HG02840 (cell line): ENCODE measurements around the gene LTF.
"Not testable (repeated sequence)": the region's sequence is repeated elsewhere in the genome, so short reads cannot be mapped to it uniquely, and the experiment has no call there.

Source experiments
- ATAC-seq: cut with Tn5 transposase; IDR thresholded peaks from one replicate; pipeline ENCODE4 v1.9.1; 2021; ENCODE audit warnings: mild to moderate bottlenecking, moderate library complexity, moderate number of reproducible peaks; ENCODE audit not compliant: unreplicated experiment, low FRiP score

LTF gene

DNA sequence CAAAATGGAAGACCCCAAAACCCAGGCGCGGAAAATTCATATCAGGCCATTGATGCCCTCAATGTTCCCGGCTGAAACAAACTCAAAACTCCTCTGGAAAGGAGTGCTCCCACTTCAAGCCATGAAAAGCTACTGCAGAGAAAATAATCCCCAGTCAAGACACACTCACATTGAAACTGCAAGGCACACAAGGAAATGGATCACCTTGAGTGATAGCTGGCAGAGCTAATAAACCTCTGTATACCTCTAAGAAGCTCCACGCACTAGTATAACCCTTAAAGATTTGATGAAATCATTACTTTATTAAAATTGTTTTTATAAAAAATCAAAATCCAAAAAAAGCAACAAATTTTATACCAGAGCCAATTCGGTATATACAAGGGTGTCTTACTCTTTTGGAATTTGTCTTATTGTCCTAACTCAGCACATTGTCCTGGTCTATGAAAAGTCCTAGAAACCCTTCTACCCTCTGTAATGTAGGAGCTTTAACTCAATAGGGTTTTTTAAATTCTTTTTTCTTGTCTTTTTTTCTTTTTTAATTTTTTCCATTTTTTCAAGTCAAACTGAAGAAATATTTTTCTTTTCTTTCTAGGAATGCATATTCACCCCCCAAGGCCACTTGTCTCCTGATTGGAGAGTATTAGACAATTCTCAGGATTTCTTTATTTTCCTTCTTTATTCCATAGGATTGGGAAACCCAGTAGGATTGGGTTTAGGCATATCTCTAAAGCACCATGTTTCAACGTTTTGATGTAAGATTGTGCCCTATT lies 66.3 kb downstream of the LTF start:
- no peak for ATAC-seq

DNA sequence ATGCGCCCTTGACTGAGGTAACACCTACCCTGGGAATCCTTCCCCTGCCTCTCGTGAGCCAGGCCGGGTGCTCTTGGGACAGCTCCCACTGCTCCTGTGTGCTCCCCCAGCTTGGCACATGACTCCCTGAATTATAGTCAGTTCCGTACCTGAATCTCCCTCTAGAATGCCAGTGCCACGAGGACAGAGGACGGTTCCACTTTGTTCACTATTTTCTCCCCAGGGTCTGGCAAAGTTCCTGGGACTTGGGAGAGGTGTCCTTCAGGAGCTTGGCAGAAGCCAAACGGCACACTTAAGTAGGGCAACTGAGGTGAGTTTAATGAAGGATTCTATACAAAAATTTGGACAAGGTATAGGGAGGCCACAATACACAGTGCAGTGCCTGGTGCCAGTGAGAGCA lies 67.6 kb downstream of the LTF start:
- ATAC-seq, result no peak

DNA sequence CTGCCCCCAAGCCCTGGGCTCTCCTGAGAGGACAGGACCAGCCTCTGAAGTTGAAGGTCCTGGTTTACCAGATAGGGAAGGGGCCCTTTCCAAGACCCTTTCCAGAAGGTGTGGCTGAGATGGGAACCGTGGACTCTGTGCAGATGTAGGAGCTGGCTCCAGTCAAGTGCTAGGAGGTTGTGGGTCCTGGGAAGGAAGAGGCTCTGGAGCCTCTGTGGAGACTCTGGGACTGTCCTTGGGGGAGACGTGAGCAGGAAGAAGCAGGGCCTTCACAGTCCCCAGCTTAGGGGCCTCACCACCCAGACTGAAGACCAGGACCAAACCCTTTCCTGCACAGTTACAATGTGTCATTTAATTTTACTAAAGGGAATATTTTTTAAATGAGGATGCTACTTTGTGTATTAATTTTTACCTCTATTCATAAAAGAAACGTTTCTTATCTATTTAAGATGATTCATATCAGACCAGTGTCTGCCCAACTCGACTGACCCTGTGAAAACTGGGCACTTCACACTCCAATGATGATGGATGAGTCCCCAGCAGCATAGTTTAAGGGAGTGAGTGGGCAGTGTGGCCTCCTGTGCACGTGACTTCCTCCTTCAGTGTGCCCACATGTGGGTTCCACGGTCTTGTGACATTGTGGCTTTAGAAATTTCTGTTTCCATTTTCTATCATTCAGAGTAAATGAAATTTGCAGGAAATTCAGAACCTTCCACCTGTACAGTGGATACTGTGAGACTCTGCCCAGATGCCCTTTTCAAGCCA lies 68.8 kb downstream of the LTF start:
- no peak for ATAC-seq

DNA sequence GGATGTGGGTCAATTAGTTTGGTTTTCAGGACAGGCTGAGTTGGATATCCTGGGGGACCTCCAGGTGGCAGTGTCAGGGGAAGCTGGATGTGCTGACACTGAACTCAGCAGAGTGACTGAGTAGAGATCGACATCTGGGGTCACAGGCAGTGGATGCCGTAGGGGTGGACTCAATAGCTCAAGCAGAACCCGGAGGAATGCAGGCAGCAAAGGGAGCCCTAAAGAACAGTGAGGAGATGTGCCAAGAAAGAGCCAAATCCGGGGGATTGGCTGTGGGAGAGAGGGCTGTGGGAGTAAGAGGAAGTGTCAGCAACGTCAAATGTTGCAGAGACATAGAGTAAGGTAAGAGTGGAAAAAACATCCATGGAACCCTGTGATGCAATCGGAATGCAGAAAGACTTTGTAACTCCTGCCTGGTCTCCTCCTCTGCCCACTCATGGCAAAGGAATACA lies 69.5 kb downstream of the LTF start:
- no peak for ATAC-seq

DNA sequence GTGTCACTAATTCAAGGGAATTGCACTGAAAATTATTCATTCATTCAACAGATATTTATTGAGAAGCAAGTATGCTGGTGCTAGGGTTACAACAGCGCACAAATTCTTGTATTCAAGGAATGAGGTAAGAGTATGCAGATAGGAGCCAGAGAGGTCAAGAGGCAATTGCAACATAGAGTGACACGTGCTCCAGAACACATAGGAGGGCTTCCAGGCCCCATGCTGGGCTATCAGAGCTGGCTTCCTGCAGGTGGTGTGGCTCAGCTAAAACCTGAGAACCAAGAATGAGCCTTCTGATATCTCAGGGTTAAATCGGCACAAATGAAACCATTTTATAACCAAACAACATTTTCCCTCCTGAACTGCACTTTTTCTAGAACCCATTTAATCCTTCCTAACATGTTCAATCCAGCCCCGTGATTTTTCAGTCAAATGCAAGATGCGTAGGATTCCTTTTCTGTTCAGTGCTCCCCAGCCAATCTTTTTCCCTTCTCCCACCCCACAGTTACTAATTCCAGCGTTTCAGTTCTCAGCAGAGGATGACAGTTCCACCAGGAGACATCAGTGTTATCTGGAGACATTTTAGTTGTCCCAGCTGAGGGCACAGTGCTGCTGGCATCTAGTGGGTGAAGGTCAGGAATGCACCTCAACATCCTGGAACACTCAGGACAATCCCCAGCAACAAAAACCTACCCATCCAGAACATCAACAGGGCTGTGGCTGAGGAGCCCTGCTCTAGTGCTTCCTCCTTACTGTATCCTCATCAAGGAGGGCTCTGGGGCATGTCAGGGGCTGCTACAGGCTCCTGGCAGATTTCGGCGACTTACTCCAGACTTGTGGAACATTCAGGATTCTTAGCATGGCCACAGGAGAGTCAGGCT lies 70.9 kb downstream of the LTF start:
- no peak for ATAC-seq

DNA sequence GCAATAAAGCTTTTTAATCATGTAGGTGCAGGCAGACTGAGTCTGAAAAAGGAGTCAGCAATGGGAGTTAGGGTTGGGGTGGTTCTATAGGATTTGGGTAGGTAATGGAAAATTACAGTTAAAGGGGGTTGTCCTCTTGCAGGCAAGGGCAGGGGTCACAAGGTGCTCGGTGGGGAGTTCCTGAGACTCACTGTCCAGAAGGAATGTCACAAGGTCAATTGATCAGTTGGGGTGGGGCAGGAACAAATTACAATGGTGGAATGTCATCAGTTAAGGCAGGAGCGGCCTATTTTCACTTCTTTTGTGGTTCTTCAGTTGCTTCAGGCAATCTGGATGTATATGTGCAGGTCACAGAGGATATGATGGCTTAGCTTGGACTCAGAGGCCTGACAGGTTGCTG lies 71.7 kb downstream of the LTF start:
- ATAC-seq, result no peak

DNA sequence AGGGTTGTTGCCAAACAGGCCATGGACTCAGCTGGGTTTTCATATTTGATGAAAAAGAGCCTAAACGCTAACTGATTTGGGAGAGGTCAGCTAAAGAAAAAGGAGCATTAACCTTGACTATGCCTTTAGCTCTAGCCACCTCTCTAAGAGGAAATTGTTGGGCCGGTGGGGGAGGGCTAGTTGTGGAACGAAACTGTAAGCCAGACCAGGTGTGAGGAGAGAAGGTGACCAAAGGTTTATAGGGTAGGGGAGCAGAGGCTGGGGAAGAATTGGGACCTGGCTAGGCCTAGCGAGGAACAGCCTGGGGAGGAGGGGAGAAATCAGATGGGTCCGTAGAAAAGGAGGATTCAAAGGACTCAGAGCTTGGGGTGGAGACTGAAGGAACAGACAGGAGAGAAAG lies 73.2 kb downstream of the LTF start:
- not testable (repeated sequence) for ATAC-seq

DNA sequence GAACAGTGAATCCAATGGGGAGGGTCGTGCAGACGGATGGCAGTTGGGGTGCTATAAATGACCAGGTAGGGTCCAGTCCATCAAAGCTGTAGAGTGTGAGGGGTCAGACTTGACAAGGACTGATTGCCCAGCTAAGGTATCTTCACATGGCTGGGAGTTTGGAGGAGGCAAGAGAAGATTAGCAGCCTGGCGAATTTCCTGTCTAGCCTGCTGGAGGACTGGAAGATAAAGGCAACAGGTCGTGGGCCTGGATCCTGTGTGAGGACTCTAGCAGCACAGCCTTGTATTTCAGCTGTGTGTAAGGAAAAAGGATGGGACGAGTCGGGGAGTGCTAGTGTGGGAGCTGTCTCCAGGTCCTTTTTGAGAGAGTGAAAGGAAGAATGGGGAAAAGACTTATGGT lies 75.4 kb downstream of the LTF start:
- ATAC-seq, result no peak

DNA sequence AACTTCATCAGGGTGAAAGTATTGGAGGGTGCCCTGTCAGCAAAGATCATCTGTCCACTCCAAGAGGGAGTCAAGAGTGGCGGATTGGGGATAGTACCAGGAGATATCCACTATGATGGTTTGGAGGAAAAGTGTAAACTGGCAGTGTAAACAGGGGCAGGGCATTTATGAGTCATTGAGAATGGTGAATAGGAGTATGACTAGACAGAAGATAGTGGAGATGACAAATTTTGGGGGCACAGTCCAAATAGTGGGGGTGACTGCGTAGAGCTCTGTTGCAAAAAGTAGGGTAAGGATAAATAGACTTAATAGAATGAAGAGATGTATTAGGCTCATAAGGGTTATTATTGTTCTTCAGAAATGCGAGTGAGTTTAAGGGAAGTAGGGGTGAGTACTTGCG lies 75.9 kb downstream of the LTF start:
- ATAC-seq, result not testable (repeated sequence)

DNA sequence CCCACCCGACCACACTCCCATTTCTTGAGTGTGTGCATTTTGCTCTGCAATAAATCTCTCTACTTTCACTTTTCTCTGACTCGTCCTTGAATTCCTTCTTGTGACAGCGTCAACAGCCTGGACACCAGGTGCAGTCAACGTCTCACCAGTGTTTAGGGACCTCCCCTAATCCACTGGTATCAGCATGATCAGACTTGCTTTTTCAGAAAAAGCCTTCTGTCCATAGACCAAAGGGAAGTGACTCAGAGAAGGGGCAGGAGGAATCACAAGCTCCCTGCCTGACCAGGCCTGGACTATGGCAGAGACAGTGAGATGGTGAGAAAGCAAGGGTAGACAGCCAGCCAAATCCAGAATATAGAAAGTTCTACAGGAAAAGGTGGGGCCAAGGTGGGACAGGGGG lies 78.5 kb downstream of the LTF start:
- ATAC-seq, result no peak
